Measurements from ENCODE around the gene GREM1.

The GREM1 gene

DNA sequence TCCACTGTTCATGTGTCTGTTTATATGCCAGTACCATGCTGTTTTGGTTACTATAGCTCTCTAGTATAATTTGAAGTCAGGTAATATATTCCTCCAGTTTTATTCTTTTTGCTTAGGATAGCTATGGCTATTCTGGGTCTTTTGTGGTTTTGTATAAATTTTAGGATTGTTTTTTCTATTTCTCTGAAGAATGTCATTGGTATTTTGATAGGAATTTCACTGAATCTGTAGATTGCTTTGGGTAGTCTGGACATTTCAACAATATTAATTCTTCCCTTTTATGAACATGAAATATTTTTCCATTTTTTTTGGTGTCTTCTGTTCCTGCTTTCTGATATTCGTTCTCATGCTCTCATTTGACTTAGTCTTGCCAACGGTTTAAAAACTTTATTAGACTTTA lies 39.6 kb downstream of the GREM1 start:
- Histone ChIP-seq H3K4me1 (ENCODE audit: control insufficient read depth, insufficient read depth, low read length) (no peaks in the 10 kb centered on the region), H3K9me3 (ENCODE audit: control insufficient read depth in 2 of 2, low read length in 2 of 2) (no peaks in the 10 kb centered on the region), H3K27ac (ENCODE audit: low read length) (no peak overlapping the region), H3K36me3 (ENCODE audit: control insufficient read depth in 2 of 2, insufficient read depth in 2 of 2, low read length in 2 of 2) (no peaks in the 10 kb centered on the region), H3K9ac (ENCODE audit: low read length in 2 of 2) (no peak overlapping the region), H3K27me3 (ENCODE audit: control insufficient read depth in 1 of 2, insufficient read depth in 2 of 2, low read length in 2 of 2) (no peaks in the 10 kb centered on the region), H3K4me3 (ENCODE audit: low read length in 2 of 2) (no peak overlapping the region)

GRCh38 chr15:32763295-32763694 lies 45.5 kb downstream of the GREM1 start:
- H3K9ac ChIP-seq (ENCODE audit: low read length in 2 of 2) = no peak overlapping the region
- no peaks in the 10 kb centered on the region for H3K27me3 ChIP-seq (ENCODE audit: control insufficient read depth in 1 of 2, insufficient read depth in 2 of 2, low read length in 2 of 2)
- H3K9me3 ChIP-seq (ENCODE audit: control insufficient read depth in 2 of 2, low read length in 2 of 2) = no peaks in the 10 kb centered on the region
- H3K4me3 ChIP-seq (ENCODE audit: low read length in 2 of 2) = no peak overlapping the region
- no peak overlapping the region for H3K27ac ChIP-seq (ENCODE audit: low read length)
- H3K4me1 ChIP-seq (ENCODE audit: control insufficient read depth, insufficient read depth, low read length) = no peaks in the 10 kb centered on the region
- H3K36me3 ChIP-seq (ENCODE audit: control insufficient read depth in 2 of 2, insufficient read depth in 2 of 2, low read length in 2 of 2) = no peaks in the 10 kb centered on the region

- Histone ChIP-seq H3K27ac (ENCODE audit: low read length) (no peak overlapping the region), H3K9ac (ENCODE audit: low read length in 2 of 2) (no peak overlapping the region), H3K36me3 (ENCODE audit: control insufficient read depth in 2 of 2, insufficient read depth in 2 of 2, low read length in 2 of 2) (no peaks in the 10 kb centered on the region), H3K4me1 (ENCODE audit: control insufficient read depth, insufficient read depth, low read length) (no peaks in the 10 kb centered on the region), H3K4me3 (ENCODE audit: low read length in 2 of 2) (no peak overlapping the region), H3K9me3 (ENCODE audit: control insufficient read depth in 2 of 2, low read length in 2 of 2) (no peaks in the 10 kb centered on the region), H3K27me3 (ENCODE audit: control insufficient read depth in 1 of 2, insufficient read depth in 2 of 2, low read length in 2 of 2) (no peaks in the 10 kb centered on the region)
Measured at GRCh38 chr15:32765236-32765635, 47.4 kb downstream of the GREM1 start.

DNA sequence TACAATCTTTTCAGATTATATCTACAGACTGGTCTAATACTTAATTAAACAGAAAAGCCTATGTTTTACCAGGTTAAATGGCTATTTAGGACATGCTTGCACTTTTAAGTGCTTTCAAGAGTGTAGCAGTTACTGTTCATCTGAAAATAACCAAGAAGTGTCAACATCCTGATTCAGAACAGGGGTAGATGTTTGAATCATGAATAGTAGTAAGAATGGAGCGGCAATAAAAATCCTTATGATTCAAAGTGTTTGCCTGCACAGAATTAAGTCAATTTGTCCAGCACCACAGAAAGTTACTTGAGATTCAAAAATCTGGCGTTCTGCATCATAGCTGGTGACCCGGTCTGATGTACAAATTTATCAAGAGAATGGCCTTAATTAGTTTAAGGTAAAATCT lies 48.3 kb downstream of the GREM1 start:
- H3K27me3 ChIP-seq (ENCODE audit: control insufficient read depth in 1 of 2, insufficient read depth in 2 of 2, low read length in 2 of 2) = no peaks in the 10 kb centered on the region
- H3K4me1 ChIP-seq (ENCODE audit: control insufficient read depth, insufficient read depth, low read length) = no peaks in the 10 kb centered on the region
- H3K27ac ChIP-seq (ENCODE audit: low read length) = no peak overlapping the region

GRCh38 chr15:32767236-32767635 lies 49.4 kb downstream of the GREM1 start:
- Histone ChIP-seq H3K36me3 (ENCODE audit: control insufficient read depth in 2 of 2, insufficient read depth in 2 of 2, low read length in 2 of 2) (no peaks in the 10 kb centered on the region), H3K4me3 (ENCODE audit: low read length in 2 of 2) (no peak overlapping the region), H3K9me3 (ENCODE audit: control insufficient read depth in 2 of 2, low read length in 2 of 2) (no peaks in the 10 kb centered on the region), H3K9ac (ENCODE audit: low read length in 2 of 2) (no peak overlapping the region), H3K4me1 (ENCODE audit: control insufficient read depth, insufficient read depth, low read length) (no peaks in the 10 kb centered on the region), H3K27ac (ENCODE audit: low read length) (no peak overlapping the region), H3K27me3 (ENCODE audit: control insufficient read depth in 1 of 2, insufficient read depth in 2 of 2, low read length in 2 of 2) (no peaks in the 10 kb centered on the region)

More for the DNA sequence above, 48.3 kb downstream of the GREM1 start:
- no peaks in the 10 kb centered on the region for H3K36me3 ChIP-seq (ENCODE audit: control insufficient read depth in 2 of 2, insufficient read depth in 2 of 2, low read length in 2 of 2)
- H3K4me3 ChIP-seq (ENCODE audit: low read length in 2 of 2) = no peak overlapping the region
- no peak overlapping the region for H3K9ac ChIP-seq (ENCODE audit: low read length in 2 of 2)
- no peaks in the 10 kb centered on the region for H3K9me3 ChIP-seq (ENCODE audit: control insufficient read depth in 2 of 2, low read length in 2 of 2)

- H3K9me3 ChIP-seq (ENCODE audit: control insufficient read depth in 2 of 2, low read length in 2 of 2) = no peaks in the 10 kb centered on the region
- H3K4me3 ChIP-seq (ENCODE audit: low read length in 2 of 2) = no peak overlapping the region
- no peak overlapping the region for H3K27ac ChIP-seq (ENCODE audit: low read length)
- no peak overlapping the region for H3K9ac ChIP-seq (ENCODE audit: low read length in 2 of 2)
- H3K27me3 ChIP-seq (ENCODE audit: control insufficient read depth in 1 of 2, insufficient read depth in 2 of 2, low read length in 2 of 2) = no peaks in the 10 kb centered on the region
- no peaks in the 10 kb centered on the region for H3K4me1 ChIP-seq (ENCODE audit: control insufficient read depth, insufficient read depth, low read length)
- H3K36me3 ChIP-seq (ENCODE audit: control insufficient read depth in 2 of 2, insufficient read depth in 2 of 2, low read length in 2 of 2) = no peaks in the 10 kb centered on the region
Measured at GRCh38 chr15:32774022-32774421, 56.2 kb downstream of the GREM1 start.

GRCh38 chr15:32775103-32775502 lies 57.3 kb downstream of the GREM1 start:
- Histone ChIP-seq H3K27me3 (ENCODE audit: control insufficient read depth in 1 of 2, insufficient read depth in 2 of 2, low read length in 2 of 2) (no peaks in the 10 kb centered on the region), H3K9me3 (ENCODE audit: control insufficient read depth in 2 of 2, low read length in 2 of 2) (no peaks in the 10 kb centered on the region), H3K36me3 (ENCODE audit: control insufficient read depth in 2 of 2, insufficient read depth in 2 of 2, low read length in 2 of 2) (no peaks in the 10 kb centered on the region), H3K9ac (ENCODE audit: low read length in 2 of 2) (no peak overlapping the region), H3K4me3 (ENCODE audit: low read length in 2 of 2) (no peak overlapping the region), H3K4me1 (ENCODE audit: control insufficient read depth, insufficient read depth, low read length) (no peaks in the 10 kb centered on the region), H3K27ac (ENCODE audit: low read length) (no peak overlapping the region)

DNA sequence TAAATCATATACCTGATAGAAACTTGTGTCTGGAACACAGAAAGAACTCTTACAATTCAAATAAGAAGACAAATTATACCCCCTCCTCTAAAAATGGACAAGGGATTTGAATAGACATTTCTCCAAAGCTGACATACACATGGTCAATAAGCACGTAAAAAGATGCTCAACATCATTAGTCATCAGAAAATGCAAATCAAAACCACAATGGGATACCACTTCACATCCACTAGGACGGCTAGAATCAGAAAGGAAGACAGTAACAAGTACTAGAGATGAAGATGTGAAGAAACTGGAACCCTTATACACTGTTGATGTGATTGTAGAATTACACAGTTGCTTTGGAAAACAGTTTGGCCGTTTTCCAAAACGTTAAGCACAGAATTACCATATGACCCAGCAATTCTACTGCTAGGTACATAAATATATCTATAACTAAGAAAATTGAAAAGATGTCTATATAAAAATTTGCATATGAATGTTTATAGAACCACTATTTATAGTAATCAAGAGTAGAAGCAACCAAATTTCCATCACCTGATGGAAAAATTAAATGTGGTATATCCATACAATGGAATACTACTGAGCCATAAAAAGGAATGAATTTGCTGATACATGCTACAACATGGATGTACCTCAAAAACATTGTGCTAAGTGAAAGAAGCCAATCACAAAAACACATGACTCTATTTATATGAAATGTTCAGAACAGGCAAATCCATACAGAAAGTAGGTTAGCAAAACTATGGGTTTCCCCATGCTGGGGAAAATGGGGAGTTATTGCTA lies 60.8 kb downstream of the GREM1 start:
- Histone ChIP-seq H3K4me1 (ENCODE audit: control insufficient read depth, insufficient read depth, low read length) (no peaks in the 10 kb centered on the region), H3K27ac (ENCODE audit: low read length) (no peak overlapping the region), H3K9ac (ENCODE audit: low read length in 2 of 2) (no peak overlapping the region), H3K36me3 (ENCODE audit: control insufficient read depth in 2 of 2, insufficient read depth in 2 of 2, low read length in 2 of 2) (no peaks in the 10 kb centered on the region), H3K4me3 (ENCODE audit: low read length in 2 of 2) (no peak overlapping the region), H3K27me3 (ENCODE audit: control insufficient read depth in 1 of 2, insufficient read depth in 2 of 2, low read length in 2 of 2) (no peaks in the 10 kb centered on the region), H3K9me3 (ENCODE audit: control insufficient read depth in 2 of 2, low read length in 2 of 2) (no peaks in the 10 kb centered on the region)

DNA sequence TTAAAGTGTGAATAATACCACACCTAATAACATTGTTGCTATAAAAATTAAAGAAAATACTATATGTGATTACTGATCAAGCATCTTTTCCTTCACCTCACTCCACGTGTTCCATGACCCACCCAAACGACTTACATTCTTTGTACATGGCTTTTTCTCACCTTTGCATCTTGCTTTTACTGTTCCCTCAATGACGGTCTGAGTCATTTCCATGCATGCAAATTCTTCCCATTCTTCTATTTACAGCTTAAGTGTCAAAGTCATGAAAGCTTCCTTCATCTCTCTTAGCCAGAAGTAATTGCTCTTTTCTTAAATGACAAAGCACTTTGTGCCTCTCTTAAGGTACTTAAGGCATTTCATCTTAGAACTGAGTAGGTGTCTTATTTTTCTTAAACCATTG lies 64.0 kb downstream of the GREM1 start:
- no peaks in the 10 kb centered on the region for H3K9me3 ChIP-seq (ENCODE audit: control insufficient read depth in 2 of 2, low read length in 2 of 2)
- no peak overlapping the region for H3K4me3 ChIP-seq (ENCODE audit: low read length in 2 of 2)
- H3K9ac ChIP-seq (ENCODE audit: low read length in 2 of 2) = no peak overlapping the region
- H3K27me3 ChIP-seq (ENCODE audit: control insufficient read depth in 1 of 2, insufficient read depth in 2 of 2, low read length in 2 of 2) = no peaks in the 10 kb centered on the region
- H3K4me1 ChIP-seq (ENCODE audit: control insufficient read depth, insufficient read depth, low read length) = no peaks in the 10 kb centered on the region
- no peaks in the 10 kb centered on the region for H3K36me3 ChIP-seq (ENCODE audit: control insufficient read depth in 2 of 2, insufficient read depth in 2 of 2, low read length in 2 of 2)
- no peak overlapping the region for H3K27ac ChIP-seq (ENCODE audit: low read length)

GRCh38 chr15:32784581-32784980 lies 66.8 kb downstream of the GREM1 start:
- Histone ChIP-seq H3K27ac (ENCODE audit: low read length) (no peak overlapping the region), H3K9ac (ENCODE audit: low read length in 2 of 2) (no peak overlapping the region), H3K4me3 (ENCODE audit: low read length in 2 of 2) (no peak overlapping the region), H3K27me3 (ENCODE audit: control insufficient read depth in 1 of 2, insufficient read depth in 2 of 2, low read length in 2 of 2) (no peaks in the 10 kb centered on the region), H3K36me3 (ENCODE audit: control insufficient read depth in 2 of 2, insufficient read depth in 2 of 2, low read length in 2 of 2) (no peaks in the 10 kb centered on the region), H3K4me1 (ENCODE audit: control insufficient read depth, insufficient read depth, low read length) (no peaks in the 10 kb centered on the region), H3K9me3 (ENCODE audit: control insufficient read depth in 2 of 2, low read length in 2 of 2) (no peaks in the 10 kb centered on the region)

DNA sequence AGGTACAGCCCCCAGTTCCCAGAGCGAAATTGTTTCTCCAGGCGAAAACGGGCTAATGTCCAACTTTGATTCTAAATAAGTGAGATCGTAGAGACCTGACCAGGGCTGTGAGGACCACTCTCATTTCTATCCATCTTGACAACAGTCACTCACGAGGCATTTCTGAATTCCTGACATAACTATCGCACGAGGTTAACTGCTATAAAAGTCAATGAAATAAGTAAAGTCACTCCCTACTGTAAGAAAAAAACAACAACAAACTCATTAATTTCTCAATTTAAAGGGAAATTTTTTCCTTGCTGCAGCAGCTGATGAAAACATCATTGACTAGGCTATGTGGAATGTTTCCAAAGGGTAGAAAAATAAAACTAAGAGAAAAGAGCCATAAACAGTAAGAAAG lies 69.1 kb downstream of the GREM1 start:
- no peaks in the 10 kb centered on the region for H3K27me3 ChIP-seq (ENCODE audit: control insufficient read depth in 1 of 2, insufficient read depth in 2 of 2, low read length in 2 of 2)
- no peak overlapping the region for H3K27ac ChIP-seq (ENCODE audit: low read length)
- H3K4me3 ChIP-seq (ENCODE audit: low read length in 2 of 2) = no peak overlapping the region

More for the DNA sequence above, 69.1 kb downstream of the GREM1 start:
- H3K36me3 ChIP-seq (ENCODE audit: control insufficient read depth in 2 of 2, insufficient read depth in 2 of 2, low read length in 2 of 2) = no peaks in the 10 kb centered on the region
- H3K4me1 ChIP-seq (ENCODE audit: control insufficient read depth, insufficient read depth, low read length) = peaks cover 8% of the 10 kb centered on the region
- H3K9ac ChIP-seq (ENCODE audit: low read length in 2 of 2) = no peak overlapping the region
- H3K9me3 ChIP-seq (ENCODE audit: control insufficient read depth in 2 of 2, low read length in 2 of 2) = no peaks in the 10 kb centered on the region

Measured in stomach smooth muscle (tissue), 2 donors.